Activated CD4-positive, alpha-beta T cell treated with anti-CD3 and anti-CD28 coated beads, Interleukin-2, amount 50 U/mL, for 4 hours (primary cell): ENCODE results near the gene LONRF3.
"Not testable (repeated sequence)": the region's sequence is repeated elsewhere in the genome, so short reads cannot be mapped to it uniquely, and the experiment has no call there.

Experiments used
- DNase-seq, 2 experiments: peaks; one replicate each; pipeline ENCODE4 v3.0.0-alpha.2; 2020

Gene LONRF3

GRCh38 chrX:118989886-118990285 is 15.5 kb downstream of the LONRF3 start:
- DNase-seq = no peak

- no peak for DNase-seq
These were observed 16.3 kb downstream of the LONRF3 start for GRCh38 chrX:118990512-118991227.

DNA sequence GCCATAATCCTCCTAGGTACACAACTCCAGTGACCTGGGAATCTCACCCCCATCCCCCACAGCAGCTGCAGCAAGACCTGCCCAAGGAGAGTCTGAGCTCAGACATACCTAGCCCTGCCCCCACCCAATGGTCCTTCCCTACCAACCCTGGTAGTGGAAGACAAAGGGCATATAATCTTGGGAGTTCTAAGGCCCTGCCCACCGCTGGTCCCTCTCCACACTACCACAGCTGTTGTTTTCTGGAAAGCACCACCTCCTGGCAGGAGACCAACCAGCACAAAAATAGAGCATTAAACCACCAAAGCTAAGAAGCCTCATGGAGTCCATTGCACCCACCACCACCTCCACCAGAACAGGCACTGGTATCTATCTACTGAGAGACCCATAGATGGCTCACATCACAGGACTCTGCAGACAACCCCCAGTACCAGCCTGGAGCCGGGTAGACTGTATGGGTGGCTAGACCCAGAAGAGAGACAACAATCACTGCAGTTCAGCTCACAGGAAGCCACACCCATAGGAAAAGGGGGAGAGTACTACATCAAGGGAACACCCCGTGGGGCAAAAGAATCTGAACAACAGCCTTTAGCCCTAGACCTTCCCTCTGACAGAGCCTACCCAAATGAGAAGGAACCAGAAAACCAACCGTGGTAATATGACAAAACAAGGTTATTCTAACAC is 18.2 kb downstream of the LONRF3 start:
- DNase-seq = not testable (repeated sequence)

DNA sequence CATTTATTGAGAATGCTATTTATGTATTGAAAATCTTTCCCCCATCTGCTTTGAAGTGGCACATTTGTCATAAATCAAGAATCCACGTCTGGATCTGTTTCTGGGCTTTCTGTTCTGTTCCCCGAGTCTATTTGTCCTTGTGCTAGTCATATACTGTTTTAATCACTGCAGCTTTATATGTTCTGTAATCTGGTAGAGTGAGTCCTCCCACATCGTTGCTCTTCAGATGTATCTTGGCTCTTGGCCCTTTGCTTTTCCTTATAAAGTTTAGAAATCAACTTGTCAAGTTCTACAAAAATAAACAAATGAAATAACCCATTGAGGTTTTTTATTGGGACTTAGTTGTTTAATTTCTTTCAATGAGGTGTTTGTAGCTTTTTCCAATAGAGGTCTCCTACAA is 29.0 kb downstream of the LONRF3 start:
- DNase-seq = no peak

- peak; percentile 36 for DNase-seq
These were observed 30.6 kb downstream of the LONRF3 start for GRCh38 chrX:119004920-119005524.

GRCh38 chrX:119007189-119007770 is 32.9 kb downstream of the LONRF3 start:
- no peak for DNase-seq

GRCh38 chrX:119008110-119008744 is 33.8 kb downstream of the LONRF3 start:
- DNase-seq = peak; percentile 20 to 33

DNA sequence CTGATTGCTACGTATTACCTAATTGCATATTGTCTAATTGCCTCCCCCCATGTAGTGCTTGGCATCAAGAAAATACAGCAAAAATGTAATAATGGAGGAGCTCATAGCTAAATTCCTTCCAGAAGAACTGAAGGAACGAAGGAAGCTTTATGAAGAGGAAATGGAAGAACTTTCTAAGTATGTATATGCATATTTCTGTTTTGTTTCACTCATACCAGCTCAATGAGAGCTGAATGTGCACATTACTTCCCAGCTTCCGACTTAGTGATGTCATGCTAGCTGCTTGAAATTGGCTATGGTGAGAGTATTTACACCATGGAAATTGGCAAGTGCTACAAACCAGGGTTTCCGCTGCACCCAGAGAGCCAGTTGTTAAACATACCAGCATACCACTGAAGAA is 34.7 kb downstream of the LONRF3 start:
- no peak for DNase-seq

DNA sequence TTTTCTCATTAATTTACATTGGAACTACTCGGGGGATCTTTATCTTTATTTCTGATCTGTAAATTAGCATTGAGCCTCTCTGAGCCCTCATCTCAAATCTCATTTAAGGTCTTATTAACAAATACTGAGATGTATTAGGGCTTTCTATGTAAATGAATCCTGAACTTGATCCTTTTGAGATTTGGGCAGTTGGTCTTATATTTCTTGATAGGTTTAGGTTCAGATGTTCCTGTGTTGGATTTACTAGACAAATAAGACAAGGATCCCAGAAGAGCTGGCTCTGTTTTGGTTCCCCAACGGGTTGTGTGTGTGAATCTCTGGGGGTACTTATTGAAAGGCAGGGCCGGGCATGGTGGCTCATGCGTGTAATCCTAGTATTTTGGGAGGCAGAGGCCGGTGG is 36.1 kb downstream of the LONRF3 start:
- no peak for DNase-seq

DNA sequence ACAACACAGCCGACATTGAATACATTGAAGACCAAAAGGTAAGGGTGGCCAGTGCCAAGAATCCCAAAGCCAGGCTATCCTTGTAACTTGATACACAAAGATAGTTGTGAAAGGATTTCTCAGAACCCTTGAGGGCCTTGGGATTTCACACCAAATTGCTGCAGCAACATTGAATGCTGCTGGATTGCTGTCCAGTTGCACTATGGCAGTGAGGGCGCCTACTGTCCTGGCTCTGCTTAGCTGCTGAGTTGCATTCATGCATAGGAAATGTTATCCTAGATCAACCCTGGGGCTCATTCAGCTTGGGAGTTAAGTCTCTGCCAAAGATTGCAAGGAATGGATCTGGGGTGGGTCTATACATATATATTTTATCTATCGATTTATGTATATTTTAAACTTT is 38.7 kb downstream of the LONRF3 start:
- DNase-seq = no peak

- DNase-seq = peak in 1 of 2 experiments; percentile 4
These were observed 41.2 kb downstream of the LONRF3 start for GRCh38 chrX:119015407-119016237.

DNA sequence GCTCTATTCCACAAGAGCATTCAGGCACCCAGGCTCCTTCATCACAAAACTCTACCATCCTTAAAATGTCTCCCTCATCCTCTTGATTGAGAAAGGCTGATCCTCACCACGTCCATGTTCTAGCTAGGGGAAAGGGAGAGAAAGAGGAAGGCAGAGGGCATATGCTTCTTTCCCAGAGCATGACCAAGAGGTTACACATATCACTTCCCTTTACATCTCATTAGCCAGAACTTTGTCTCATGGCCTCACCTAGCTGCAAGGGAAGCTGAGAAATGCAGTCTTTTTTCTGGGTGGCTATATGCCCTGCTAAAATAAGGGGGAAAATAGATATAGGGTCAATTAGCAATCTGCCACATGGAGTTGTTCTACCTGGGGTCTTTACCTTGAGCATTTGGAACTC is 42.7 kb downstream of the LONRF3 start:
- DNase-seq = no peak

- DNase-seq = no peak
These were observed 51.5 kb downstream of the LONRF3 start for GRCh38 chrX:119025900-119026299.

GRCh38 chrX:119026344-119026743 is 51.9 kb downstream of the LONRF3 start:
- not testable (repeated sequence) for DNase-seq

DNA sequence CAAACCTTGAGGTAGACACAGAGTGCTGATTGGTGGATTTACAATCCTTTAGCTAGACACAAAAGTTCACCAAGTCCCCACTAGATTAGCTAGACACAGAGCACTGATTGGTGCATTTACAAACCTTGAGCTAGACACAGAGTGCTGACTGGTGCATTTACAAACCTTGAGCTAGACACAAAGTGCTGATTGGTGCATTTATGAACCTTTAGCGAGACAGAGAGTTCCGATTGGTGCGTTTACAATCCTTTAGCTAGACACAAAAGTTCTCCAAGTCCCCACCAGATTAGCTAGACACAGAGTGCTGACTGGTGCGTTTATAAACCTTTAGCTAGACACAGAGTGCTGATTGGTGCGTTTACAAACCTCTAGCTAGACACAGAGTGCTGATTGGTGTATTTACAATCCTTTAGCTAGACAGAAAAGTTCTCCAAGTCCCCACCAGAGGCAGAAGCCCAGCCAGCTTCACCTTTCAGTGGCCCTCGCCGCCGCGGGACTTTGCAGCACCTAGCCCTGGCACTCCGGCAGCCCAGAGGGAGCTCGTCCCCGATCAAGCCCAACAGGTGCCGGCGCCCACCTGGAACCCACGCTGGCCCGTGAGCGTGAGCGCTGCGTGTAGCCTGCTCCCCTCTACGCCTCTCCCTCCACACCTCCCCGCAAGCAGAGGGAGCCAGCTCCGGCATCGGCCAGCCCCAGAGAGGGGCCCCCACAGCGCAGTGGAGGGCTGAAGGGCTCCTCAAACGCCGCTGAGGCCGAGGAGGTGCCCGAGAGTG is 53.7 kb downstream of the LONRF3 start:
- not testable (repeated sequence) for DNase-seq

- DNase-seq = no peak
These were observed 54.4 kb downstream of the LONRF3 start for GRCh38 chrX:119028733-119029330.

DNA sequence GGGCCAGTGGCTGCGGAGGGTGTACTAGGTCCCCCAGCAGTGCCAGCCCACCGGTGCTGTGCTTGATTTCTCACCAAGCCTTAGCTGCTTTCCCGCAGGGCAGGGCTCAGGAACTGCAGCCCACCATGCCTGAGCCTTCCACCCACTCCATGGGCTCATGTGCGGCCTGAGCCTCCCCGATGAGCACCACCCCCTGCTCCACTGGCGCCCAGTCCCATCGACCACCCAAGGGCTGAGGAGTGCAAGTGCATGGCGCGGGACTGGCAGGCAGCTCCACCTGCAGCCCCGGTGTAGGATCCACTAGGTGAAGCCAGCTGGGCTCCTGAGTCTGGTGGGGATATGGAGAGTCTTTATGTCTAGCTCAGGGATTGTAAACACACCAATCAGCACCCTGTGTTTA is 55.2 kb downstream of the LONRF3 start:
- not testable (repeated sequence) for DNase-seq

DNA sequence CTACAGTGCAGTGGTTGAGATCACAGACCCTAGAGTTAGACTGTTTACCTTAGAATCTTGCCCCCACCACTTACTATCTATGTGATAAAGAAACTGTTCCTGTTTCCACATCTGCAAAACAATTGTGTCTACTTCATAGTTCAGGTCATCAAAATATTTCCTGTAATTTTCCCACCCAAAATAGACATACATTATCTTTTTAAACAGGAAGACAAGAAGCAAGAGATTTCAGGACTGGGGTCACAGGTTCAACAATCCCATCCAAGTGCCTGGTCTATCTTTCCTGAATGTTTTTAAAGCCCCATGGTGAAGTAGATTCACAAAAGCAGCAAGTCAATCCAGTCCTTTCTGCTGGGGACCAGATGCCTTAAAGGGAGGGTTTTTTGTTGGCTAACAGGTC is 56.6 kb downstream of the LONRF3 start:
- DNase-seq = no peak

GRCh38 chrX:119036107-119037029 is 62.0 kb downstream of the LONRF3 start:
- DNase-seq = no peak

DNA sequence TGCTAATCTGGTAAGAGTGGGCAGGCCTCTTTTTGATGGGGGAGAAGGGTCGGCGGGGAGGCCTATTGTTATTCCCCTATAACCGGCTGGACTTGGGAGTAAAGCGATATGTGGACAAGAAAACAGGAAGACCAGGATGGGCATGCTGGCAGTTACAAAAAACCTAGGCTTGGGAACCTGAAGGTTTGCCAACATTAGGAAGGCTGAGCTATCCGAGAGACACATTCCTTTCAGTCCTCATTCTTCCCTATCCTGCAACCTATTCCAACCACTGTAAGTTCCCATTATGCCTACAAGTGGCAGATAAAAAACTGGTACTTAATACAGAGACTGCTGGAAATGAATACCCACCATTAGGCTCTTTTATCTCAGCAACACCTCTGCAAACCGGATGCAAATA is 66.0 kb downstream of the LONRF3 start:
- DNase-seq = no peak
